Measurements from ENCODE around the gene CAND2. TPM values are rescaled to one million over a fixed set of nuclear protein-coding genes. Genes with fewer than 3 reads are reported as not detected.

The CAND2 gene
- total RNA-seq, 3 donors from 2014 or later: 1.8 to 5.6 (median 4.7) TPM

DNA sequence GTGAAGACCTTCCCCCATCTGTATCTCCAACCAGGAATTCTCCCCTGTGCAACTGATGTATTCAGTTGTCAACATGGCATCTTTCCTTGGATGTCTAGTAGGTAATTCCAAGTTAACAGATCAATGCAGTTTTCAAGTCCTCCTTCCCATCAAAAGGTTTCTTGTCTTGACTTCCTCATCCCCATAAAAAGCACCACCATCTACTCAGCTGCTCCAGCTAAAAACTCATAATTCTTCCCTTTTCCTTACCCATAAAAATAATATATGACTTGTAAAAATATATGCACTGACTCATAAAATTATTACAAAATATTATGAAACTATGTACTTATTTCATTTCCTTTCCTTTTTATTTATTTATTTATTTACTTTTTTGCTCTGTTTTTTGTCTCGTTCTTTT is 5.0 kb upstream of the CAND2 start:
- intact Hi-C loops (cut with DNase I; ENCODE audit: low total_unique reads): no loop called here
- no peak for DNase-seq (ENCODE audit: low spot score in 2 of 2)
- TF ChIP-seq POLR2A (IDR thresholded peaks at IDR 0.05): no peak
- TF ChIP-seq CTCF (IDR thresholded peaks at IDR 0.05): no peak

DNA sequence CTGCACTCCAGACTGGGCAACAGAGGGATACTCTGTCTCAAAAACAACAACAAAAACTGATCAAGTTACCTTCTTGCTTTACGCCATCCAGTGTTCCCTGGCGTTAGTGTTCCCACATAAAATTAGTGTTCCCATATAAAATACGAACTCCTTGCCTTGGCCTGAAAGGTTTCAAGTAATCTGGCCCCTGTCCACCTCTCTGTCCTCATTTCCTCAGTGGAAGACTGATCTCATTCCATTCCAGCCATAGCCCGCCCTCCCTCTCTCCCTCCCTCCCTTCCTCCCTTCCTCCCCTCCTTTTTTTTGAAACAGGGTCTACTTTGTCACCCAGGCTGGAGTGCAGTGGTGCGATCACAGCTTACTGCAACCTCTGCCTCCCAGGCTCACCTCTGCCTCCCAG is 2.8 kb upstream of the CAND2 start:
- DNase-seq (ENCODE audit: low spot score in 2 of 2): no peak
- TF ChIP-seq POLR2A (IDR thresholded peaks at IDR 0.05): no peak
- no peak for TF ChIP-seq POLR2AphosphoS5 (IDR thresholded peaks at IDR 0.05)
- no peak for TF ChIP-seq CTCF (IDR thresholded peaks at IDR 0.05)
- H3K27ac ChIP-seq: no peak overlapping the region
- no peaks in the 10 kb centered on the region for H3K27me3 ChIP-seq
- no peaks in the 10 kb centered on the region for H3K4me1 ChIP-seq
- H3K9me3 ChIP-seq: no peaks in the 10 kb centered on the region
- no peak overlapping the region for H3K4me3 ChIP-seq
- intact Hi-C loops (cut with DNase I; ENCODE audit: low total_unique reads): no loop called here
- no peaks in the 10 kb centered on the region for H3K36me3 ChIP-seq

More for the DNA sequence above, 5.0 kb upstream of the CAND2 start:
- Histone ChIP-seq H3K36me3 (no peaks in the 10 kb centered on the region), H3K4me3 (no peak overlapping the region), H3K9me3 (no peaks in the 10 kb centered on the region), H3K27me3 (no peaks in the 10 kb centered on the region), H3K27ac (no peak overlapping the region), H3K4me1 (no peaks in the 10 kb centered on the region)

GRCh38 chr3:12797124-12797891 is 828 bp downstream of the CAND2 start:
- no peak for DNase-seq (ENCODE audit: low spot score in 2 of 2)
- Histone ChIP-seq H3K4me1 (no peaks in the 10 kb centered on the region), H3K4me3 (peak overlapping the region; percentile 53 to 68 (median 66)), H3K27me3 (no peaks in the 10 kb centered on the region), H3K9me3 (no peaks in the 10 kb centered on the region), H3K36me3 (no peaks in the 10 kb centered on the region), H3K27ac (peak overlapping the region; percentile 80 to 82)
- TF ChIP-seq CTCF (IDR thresholded peaks at IDR 0.05) (no peak), POLR2AphosphoS5 (IDR thresholded peaks at IDR 0.05) (no peak), POLR2A (IDR thresholded peaks at IDR 0.05) (no peak)
- intact Hi-C loops (cut with DNase I; ENCODE audit: low total_unique reads): no loop called here

DNA sequence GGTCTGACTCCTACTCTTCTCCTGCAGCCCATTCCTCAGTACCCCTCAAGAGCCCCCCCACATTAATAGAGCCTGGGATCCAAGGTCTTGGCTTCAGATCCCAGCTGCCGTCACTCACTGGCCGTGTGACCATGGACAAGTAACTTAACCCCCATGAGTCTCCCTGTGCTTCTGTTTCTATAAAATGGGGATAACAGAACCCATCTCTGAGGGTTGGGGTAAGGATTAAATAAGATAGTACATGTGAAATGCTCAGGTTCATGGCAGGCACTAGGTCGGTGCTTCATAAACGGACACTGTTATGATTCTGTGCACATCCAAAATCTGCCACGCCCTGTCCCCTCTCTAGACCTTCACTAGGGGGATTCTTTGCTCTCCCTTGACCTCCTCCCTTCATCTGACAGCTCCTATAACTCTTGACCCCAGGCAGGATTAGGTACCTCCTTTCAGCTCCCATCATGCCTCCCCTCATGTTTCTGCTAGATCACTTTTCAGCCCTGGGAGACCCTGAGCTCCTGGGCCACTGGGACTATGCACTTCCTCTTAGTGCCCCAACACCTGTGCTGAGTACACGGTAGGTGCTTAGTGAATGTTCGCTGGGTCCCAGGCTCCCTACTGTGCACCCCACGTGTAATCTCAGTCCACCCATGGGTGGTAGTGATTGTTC is 1.5 kb downstream of the CAND2 start:
- no peaks in the 10 kb centered on the region for H3K9me3 ChIP-seq
- no peak for DNase-seq (ENCODE audit: low spot score in 2 of 2)
- no peak for TF ChIP-seq CTCF (IDR thresholded peaks at IDR 0.05)
- no peak for TF ChIP-seq POLR2AphosphoS5 (IDR thresholded peaks at IDR 0.05)
- TF ChIP-seq POLR2A (IDR thresholded peaks at IDR 0.05): no peak
- intact Hi-C loops (cut with DNase I; ENCODE audit: low total_unique reads): no loop called here
- no peak overlapping the region for H3K4me3 ChIP-seq
- peak overlapping the region; percentile 9 to 82 for H3K27ac ChIP-seq
- no peaks in the 10 kb centered on the region for H3K27me3 ChIP-seq
- H3K36me3 ChIP-seq: no peaks in the 10 kb centered on the region
- no peaks in the 10 kb centered on the region for H3K4me1 ChIP-seq

- H3K9me3 ChIP-seq: no peaks in the 10 kb centered on the region
- H3K27me3 ChIP-seq: no peaks in the 10 kb centered on the region
- H3K36me3 ChIP-seq: no peaks in the 10 kb centered on the region
- intact Hi-C loops (cut with DNase I; ENCODE audit: low total_unique reads): no loop called here
- no peak overlapping the region for H3K27ac ChIP-seq
- no peak for DNase-seq (ENCODE audit: low spot score in 2 of 2)
- H3K4me3 ChIP-seq: no peak overlapping the region
- H3K4me1 ChIP-seq: no peaks in the 10 kb centered on the region
- no peak for TF ChIP-seq CTCF (IDR thresholded peaks at IDR 0.05)
- no peak for TF ChIP-seq POLR2AphosphoS5 (IDR thresholded peaks at IDR 0.05)
- no peak for TF ChIP-seq POLR2A (IDR thresholded peaks at IDR 0.05)
Measured at GRCh38 chr3:12798559-12799179, 2.2 kb downstream of the CAND2 start.

Measured in breast epithelium (tissue), 4 donors.